GM19025 (cell line): Measurements from ENCODE around the gene CEACAM4.
"Not testable (repeated sequence)": the region's sequence is repeated elsewhere in the genome, so short reads cannot be mapped to it uniquely, and the experiment has no call there.

ENCODE experiments used
- ATAC-seq: cut with Tn5 transposase; IDR thresholded peaks from one replicate; pipeline ENCODE4 v1.9.1; 2021; ENCODE audit warnings: mild to moderate bottlenecking, low read depth, moderate library complexity; ENCODE audit not compliant: unreplicated experiment

The CEACAM4 gene

GRCh38 chr19:41587101-41587837 lies 39.6 kb downstream of the CEACAM4 start:
- no peak for ATAC-seq

- ATAC-seq: no peak
Observed at GRCh38 chr19:41586064-41586463, 40.8 kb downstream of the CEACAM4 start.

- ATAC-seq: no peak
Observed at GRCh38 chr19:41584931-41585330, 41.9 kb downstream of the CEACAM4 start.

DNA sequence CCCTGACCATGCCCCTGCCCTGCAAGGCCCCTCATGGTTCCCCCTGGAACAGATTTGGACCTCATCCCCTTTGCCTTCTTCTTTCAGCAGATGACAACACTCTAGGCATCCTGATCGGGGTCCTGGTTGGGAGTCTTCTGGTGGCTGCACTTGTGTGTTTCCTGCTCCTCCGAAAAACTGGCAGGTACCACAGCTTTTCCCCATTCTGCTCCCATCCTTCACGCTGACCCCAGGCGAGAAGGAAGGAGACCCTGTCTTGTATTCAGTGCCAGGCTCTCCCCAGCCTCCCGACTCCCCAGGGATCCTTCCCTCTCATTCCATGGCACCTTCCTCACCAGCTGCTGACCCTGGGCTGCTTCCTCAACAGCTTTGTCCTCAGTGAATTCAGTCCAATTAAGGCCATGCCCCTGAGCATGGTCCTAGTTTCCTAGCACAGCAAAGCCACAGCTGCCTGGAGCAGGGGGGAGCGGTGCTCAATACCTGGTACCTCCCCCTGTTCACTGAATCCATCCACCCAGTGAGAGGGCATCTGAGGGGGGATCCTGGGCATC lies 42.5 kb downstream of the CEACAM4 start:
- ATAC-seq: no peak

GRCh38 chr19:41582577-41583182 lies 44.2 kb downstream of the CEACAM4 start:
- ATAC-seq: not testable (repeated sequence)

GRCh38 chr19:41581068-41581467 lies 45.8 kb downstream of the CEACAM4 start:
- ATAC-seq: not testable (repeated sequence)

DNA sequence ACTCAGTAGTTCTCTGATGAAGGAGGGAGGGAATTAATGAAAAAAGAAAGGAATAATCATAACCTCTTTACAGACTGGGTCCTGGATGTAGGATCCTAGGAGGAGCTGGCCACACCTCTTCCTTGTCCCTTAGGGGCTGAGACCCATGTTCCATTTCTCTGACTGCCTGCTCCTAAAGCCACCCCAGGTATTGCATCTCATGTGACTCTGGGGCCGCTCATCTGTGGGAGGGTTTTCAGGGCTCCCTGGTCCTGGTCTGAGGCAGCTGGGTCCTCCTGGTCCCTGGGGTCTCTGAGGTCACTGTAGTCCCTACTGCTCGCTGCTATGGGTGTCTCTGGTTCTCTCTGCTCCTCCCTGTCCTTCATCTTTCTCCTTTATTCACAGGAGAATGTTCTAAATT lies 48.0 kb downstream of the CEACAM4 start:
- ATAC-seq: no peak

DNA sequence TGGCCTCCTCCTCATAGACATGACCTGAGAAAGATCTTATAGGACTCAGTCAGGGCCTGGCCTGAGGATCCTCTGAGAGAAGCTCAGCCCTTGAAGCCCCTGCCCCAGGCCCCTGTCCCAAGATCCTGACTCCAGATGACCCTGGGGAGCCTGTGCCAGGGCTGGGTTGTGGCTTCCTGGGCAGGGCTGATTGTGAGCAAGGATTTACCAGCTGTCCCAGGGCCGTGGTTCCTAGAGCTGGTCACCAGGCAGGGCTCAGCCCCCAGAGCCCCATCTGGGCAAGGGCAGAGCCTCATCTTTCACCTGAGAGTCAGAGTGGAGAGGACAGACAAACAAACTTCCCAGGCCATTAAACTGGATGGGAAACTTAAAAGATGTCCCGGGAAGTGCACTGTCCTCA lies 49.0 kb downstream of the CEACAM4 start:
- no peak for ATAC-seq

DNA sequence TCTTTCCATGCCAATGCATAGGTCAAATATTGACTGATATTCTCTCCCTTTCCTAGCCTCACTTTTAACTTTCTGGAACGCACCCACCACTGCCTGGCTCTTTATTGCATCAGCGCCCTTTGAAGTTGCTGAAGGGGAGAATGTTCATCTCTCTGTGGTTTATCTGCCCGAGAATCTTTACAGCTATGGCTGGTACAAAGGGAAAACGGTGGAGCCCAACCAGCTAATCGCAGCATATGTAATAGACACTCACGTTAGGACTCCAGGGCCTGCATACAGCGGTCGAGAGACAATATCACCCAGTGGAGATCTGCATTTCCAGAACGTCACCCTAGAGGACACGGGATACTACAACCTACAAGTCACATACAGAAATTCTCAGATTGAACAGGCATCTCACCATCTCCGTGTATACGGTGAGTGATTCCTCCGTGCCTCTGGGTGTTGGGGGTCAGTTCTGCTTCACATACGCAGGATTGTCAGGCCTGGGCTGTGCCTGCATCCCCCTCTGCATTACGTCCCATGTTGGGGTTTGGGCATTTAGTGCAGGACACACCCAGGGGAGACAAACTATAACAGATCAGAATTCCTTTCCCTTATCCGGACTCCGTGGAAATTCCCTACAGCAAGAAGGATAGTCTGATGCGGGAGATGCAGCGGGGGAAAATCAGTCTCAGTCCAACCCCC lies 49.6 kb downstream of the CEACAM4 start:
- ATAC-seq: no peak

DNA sequence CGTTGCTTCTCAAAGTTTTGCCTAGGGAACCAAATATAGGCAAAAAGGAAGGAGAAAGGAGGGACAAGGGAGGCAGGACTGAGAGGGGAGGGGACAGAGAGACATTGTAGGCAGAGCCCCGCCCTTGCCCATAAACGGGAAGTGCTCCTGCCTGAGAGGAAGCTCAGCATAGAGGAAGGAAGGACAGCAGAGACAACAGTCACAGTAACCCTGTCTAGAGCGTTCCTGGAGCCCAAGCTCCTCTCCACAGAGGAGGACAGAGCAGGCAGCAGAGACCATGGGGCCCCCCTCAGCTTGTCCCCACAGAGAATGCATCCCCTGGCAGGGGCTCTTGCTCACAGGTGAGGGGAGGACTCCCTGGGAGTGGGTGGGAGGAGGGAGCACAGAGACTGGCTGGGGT lies 50.9 kb downstream of the CEACAM4 start, which contains the start of gene CEACAM21:
Gene CEACAM21, plus strand, starts transcription at position 169 of the 400 bp plus-strand sequence. Its CDS starts 109 bp downstream, at position 278.
- peak; percentile 83 for ATAC-seq

DNA sequence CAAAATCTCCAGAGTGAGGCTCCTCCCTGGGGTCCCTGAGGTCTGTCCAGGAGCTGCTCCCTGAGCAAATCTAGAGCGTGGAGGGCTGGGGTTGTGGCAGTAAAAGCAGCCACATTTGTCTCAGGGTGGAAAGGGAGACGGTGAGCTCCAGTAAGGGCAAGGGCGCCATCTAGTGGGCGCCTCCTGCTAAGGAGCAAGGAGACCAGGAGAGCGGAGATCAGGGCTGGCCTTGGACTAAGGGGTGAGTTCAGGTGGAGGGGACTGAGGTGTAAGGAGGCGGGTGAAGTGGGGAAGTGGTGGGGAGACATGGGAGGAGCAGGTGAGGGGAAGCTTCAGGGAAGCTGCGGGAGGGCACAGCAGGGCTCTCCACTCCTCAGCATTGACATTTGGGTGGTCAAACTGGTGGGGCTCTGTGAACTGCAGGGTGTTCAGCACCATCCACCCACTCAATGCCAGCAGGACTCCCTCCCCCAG lies 56.2 kb downstream of the CEACAM4 start:
- ATAC-seq: no peak

DNA sequence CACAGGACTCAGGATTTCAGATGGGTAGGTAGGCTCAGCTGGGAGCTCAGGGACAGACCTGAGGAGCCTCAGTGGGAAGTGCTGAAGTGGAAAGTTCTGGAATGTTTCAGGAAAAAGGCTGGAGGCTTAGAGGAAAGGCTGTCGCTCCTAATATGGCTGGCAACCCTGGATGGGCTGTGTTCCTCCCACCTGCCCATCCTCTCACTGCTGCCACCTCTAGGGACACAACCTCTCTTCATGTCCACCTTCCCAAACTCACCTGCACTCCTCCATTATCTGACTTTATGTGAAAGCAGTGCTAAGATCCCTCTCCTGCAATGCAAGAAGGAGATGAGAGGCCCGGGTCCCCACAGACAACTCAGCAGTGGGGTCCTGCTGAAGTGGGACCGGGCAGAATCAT lies 56.7 kb downstream of the CEACAM4 start:
- no peak for ATAC-seq

DNA sequence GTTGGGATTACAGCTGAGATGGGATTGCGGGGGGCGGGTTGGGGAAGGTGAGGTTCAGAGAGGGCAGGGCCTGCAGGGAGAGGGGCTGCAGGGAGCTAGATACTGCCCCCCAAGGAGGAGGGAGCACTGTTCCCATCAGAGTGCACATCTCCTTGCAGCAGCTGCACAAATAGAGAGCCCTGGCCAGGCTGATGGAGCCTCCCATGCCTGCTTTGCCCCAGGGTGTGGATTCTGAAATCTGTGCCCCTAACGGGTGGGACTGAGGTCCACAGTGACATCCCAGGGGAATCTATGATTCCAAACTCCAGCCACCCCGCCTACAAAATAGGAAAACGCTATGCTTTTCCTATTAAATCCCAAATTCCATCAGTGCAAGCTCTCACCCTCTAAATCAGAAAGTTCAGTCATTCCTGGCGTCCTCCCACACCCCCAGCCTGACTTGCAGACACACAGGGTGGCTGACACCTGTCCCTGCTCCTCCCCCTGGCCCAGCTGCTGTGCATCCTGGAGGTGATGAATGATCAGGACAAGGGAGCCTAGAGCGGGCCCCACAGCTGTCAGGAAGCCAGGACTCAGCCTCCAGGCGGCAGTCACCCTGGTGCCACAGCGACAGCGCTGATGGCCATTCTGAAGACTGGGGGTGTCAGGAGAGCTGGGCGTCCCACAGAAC lies 57.3 kb downstream of the CEACAM4 start:
- ATAC-seq: no peak
